ENCODE results near the gene LCE3A. TPM values are rescaled to one million over a fixed set of nuclear protein-coding genes. Genes with fewer than 3 reads are reported as not detected.

LCE3A gene
- total and polyA plus RNA-seq, 2 of the 8 experiments (the other 6 are each of a cell fraction or from before 2014, with no cell fraction given) = not detected

DNA sequence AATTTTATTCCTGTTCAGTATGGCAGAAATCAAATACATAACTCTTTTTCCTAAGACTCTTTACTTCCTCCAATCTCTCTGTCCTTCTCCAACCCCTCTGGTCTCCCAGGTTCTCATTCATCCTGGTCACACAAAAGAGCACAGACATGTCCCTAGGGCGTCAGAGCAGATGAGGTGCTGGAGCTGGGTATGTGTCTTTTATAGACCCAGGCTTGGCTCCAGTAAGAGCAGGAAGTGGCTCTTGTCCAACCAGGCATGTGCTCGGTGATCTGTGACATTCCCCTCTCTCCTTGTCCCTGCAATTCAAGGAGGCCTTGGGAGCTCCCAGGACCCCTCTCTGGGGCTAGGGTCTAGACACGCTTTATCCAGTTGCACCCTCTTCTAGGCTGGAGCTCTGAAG lies 22.2 kb upstream of the LCE3A start (continued):
- TF ChIP-seq RAD21 (IDR thresholded peaks at IDR 0.05 in 1 of 2, conservative IDR thresholded peaks at IDR 0.05 in 1 of 2; ENCODE audit: low read depth in 2 of 2, low read length in 2 of 2) (no peak), JUN (IDR thresholded peaks at IDR 0.05; ENCODE audit: low read depth, low read length) (no peak), NANOG (IDR thresholded peaks at IDR 0.05; ENCODE audit: insufficient read depth, low read depth, low read length, poor library complexity, severe bottlenecking) (no peak), CTCF (IDR thresholded peaks at IDR 0.05; ENCODE audit: control extremely low read depth in 1 of 3, insufficient read depth in 1 of 3, low read depth in 1 of 3, low read length in 3 of 3) (no peak), POU5F1 (IDR thresholded peaks at IDR 0.05; ENCODE audit: low read depth, low read length) (no peak)

Data from H1 (cell line).